SK-N-SH (cell line): ENCODE measurements around the gene UGT1A10. TPM values are rescaled to one million over a fixed set of nuclear protein-coding genes. Genes with fewer than 3 reads are reported as not detected.

Experiments
- CTCF ChIA-PET: fragments of 300-600, 350-600 bp; formaldehyde crosslinking; extraction: SDS; loops from one replicate; lab custom pipeline; 2021; lab: Yijun Ruan, JAX
- POLR2A ChIA-PET: fragments of 350-600 bp; sonication (Branson Sonifier 250); formaldehyde crosslinking; extraction: SDS; loops from one replicate; lab custom pipeline; 2020; ENCODE audit warnings: antibody characterized with exemption, inconsistent platforms; lab: Yijun Ruan, JAX
- DNase-seq: peaks from one replicate; pipeline ENCODE4 v3.0.0; 2012
- H2AFZ ChIP-seq: fragments of 200-600 bp; sonication (generic); 2 replicates; pipeline ENCODE4 v1.8.1; 2016; ENCODE audit warnings: antibody characterized with exemption, mild to moderate bottlenecking, low read depth
- H3F3A ChIP-seq: fragments of 200-600 bp; sonication (generic); replicated peaks from 2 replicates; pipeline ENCODE3; 2016; ENCODE audit warnings: antibody characterized with exemption, mild to moderate bottlenecking; ENCODE audit not compliant: insufficient read depth
- H3K27ac ChIP-seq, 2 experiments: fragments of 200-500 bp in 1 of 2; fragments of 200-600 bp in 1 of 2; sonication (Bioruptor generic) in 1 of 2; sonication (generic), shearing (Covaris generic) in 1 of 2; 2 replicates each; pipeline versions ENCODE4 v1.5.1 to v1.6.1; 2014 to 2016; ENCODE audit warnings: low read depth in 2 of 2, inconsistent platforms in 1 of 2, low read length in 1 of 2, mild to moderate bottlenecking in 1 of 2, mixed read lengths in 1 of 2
- H3K27me3 ChIP-seq: fragments of 200-600 bp; sonication (generic), shearing (Covaris generic); 2 replicates; pipeline ENCODE4 v1.6.1; 2016; ENCODE audit warnings: mixed run types; ENCODE audit not compliant: insufficient read depth
- H3K36me3 ChIP-seq, 2 experiments: fragments of 200-500 bp in 1 of 2; fragments of 200-600 bp in 1 of 2; sonication (Bioruptor generic) in 1 of 2; sonication (generic) in 1 of 2; replicated peaks in 1 of 2; 2 replicates each; pipeline versions ENCODE3 to v1.5.1; 2014 to 2016; ENCODE audit warnings: low read length in 1 of 2, mild to moderate bottlenecking in 1 of 2; ENCODE audit not compliant: insufficient read depth in 2 of 2, control insufficient read depth in 1 of 2
- H3K4me1 ChIP-seq, 2 experiments: fragments of 200-500 bp in 1 of 2; fragments of 200-600 bp in 1 of 2; sonication (Bioruptor generic) in 1 of 2; sonication (generic), shearing (Covaris generic) in 1 of 2; 2 replicates each; pipeline versions ENCODE4 v1.5.1 to v1.6.1; 2014 to 2016; ENCODE audit warnings: low read depth in 1 of 2, low read length in 1 of 2, mixed run types in 1 of 2; ENCODE audit not compliant: insufficient read depth in 2 of 2, control insufficient read depth in 1 of 2
- H3K4me2 ChIP-seq: fragments of 200-600 bp; sonication (generic), shearing (Covaris generic); 2 replicates; pipeline ENCODE4 v1.6.1; 2017; ENCODE audit warnings: mixed run types
- H3K4me3 ChIP-seq, 2 experiments: fragments of 200-500 bp in 1 of 2; fragments of 200-600 bp in 1 of 2; sonication (Bioruptor generic) in 1 of 2; sonication (generic), shearing (Covaris generic) in 1 of 2; 2 replicates each; pipeline versions ENCODE4 v1.5.1 to v1.8.1; 2014 to 2016; ENCODE audit warnings: low read depth in 2 of 2, inconsistent platforms in 1 of 2, low read length in 1 of 2, mild to moderate bottlenecking in 1 of 2, mixed read lengths in 1 of 2, moderate library complexity in 1 of 2
- H3K79me2 ChIP-seq: fragments of 200-600 bp; sonication (generic); 2 replicates; pipeline ENCODE4 v1.8.1; 2017; ENCODE audit warnings: mild to moderate bottlenecking; ENCODE audit not compliant: insufficient read depth
- H3K9ac ChIP-seq: fragments of 200-600 bp; sonication (generic); 2 replicates; pipeline ENCODE4 v1.6.1; 2017; ENCODE audit warnings: mixed run types
- H3K9me2 ChIP-seq: fragments of 200-600 bp; sonication (generic); 2 replicates; pipeline ENCODE4 v1.6.1; 2017; ENCODE audit warnings: mixed run types
- H3K9me3 ChIP-seq: fragments of 200-600 bp; sonication (generic); 2 replicates; pipeline ENCODE4 v1.6.1; 2017; ENCODE audit warnings: mixed run types, mild to moderate bottlenecking, moderate library complexity
- H4K20me1 ChIP-seq: fragments of 200-600 bp; sonication (generic); 2 replicates; pipeline ENCODE4 v1.6.1; 2017; ENCODE audit warnings: mild to moderate bottlenecking, mixed run types; ENCODE audit not compliant: insufficient read depth
- CTCF ChIP-seq: fragments of 200-600 bp; sonication (generic); IDR thresholded peaks from 2 replicates; pipeline ENCODE4 v1.6.1; 2017; ENCODE audit warnings: antibody characterized with exemption, mild to moderate bottlenecking, moderate library complexity
- EP300 ChIP-seq, 2 experiments: IDR thresholded peaks; 2 replicates each; pipeline versions ENCODE4 v1.4.0 to v1.6.1; 2012; ENCODE audit warnings: borderline replicate concordance in 1 of 2, low read depth in 1 of 2, low read length in 1 of 2
- FOSL2 ChIP-seq: IDR thresholded peaks from 2 replicates; pipeline ENCODE4 v1.4.0; 2012; ENCODE audit warnings: low read depth, mild to moderate bottlenecking, moderate library complexity, borderline replicate concordance
- FOXJ3 ChIP-seq: sonication (generic); formaldehyde crosslinking; IDR thresholded peaks from 2 replicates; pipeline ENCODE4 v1.5.1; 2020; ENCODE audit warnings: mild to moderate bottlenecking, missing genetic modification reagents
- IRF3 ChIP-seq: fragments of 150-350 bp; IDR thresholded peaks from 2 replicates; pipeline ENCODE4 v1.6.1; 2016; ENCODE audit warnings: mild to moderate bottlenecking, low read depth, low read length
- JUND ChIP-seq: IDR thresholded peaks from 2 replicates; pipeline ENCODE4 v1.4.0; 2012
- MAX ChIP-seq: IDR thresholded peaks from 2 replicates; pipeline ENCODE4 v1.4.0; 2012; ENCODE audit warnings: low read depth
- RCOR1 ChIP-seq: fragments of 150-350 bp; IDR thresholded peaks from 2 replicates; pipeline ENCODE4 v1.6.1; 2017; ENCODE audit warnings: antibody characterized with exemption, low read length
- REST ChIP-seq: IDR thresholded peaks from 2 replicates; pipeline ENCODE4 v1.6.1; 2012; ENCODE audit warnings: mild to moderate bottlenecking, low read depth, low read length, moderate library complexity
- SMC3 ChIP-seq: IDR thresholded peaks from 2 replicates; pipeline ENCODE4 v1.6.1; 2012; ENCODE audit warnings: low read depth, low read length, improper control_type of control experiment
- TEAD4 ChIP-seq: IDR thresholded peaks from 2 replicates; pipeline ENCODE4 v1.4.0; 2012; ENCODE audit warnings: mild to moderate bottlenecking, borderline replicate concordance; ENCODE audit not compliant: insufficient read depth
- USF1 ChIP-seq: IDR thresholded peaks from 2 replicates; pipeline ENCODE4 v1.4.0; 2012; ENCODE audit warnings: low read depth, borderline replicate concordance
- USF2 ChIP-seq: fragments of 150-350 bp; IDR thresholded peaks from 2 replicates; pipeline ENCODE4 v1.6.1; 2017; ENCODE audit warnings: antibody characterized with exemption, low read length, low read depth, borderline replicate concordance
- YY1 ChIP-seq: IDR thresholded peaks from 2 replicates; pipeline ENCODE4 v1.4.0; 2012; ENCODE audit warnings: low read depth, mild to moderate bottlenecking
- WGBS: methylation state at CpG from one replicate; pipeline ENCODE4 v1.1.6; 2017; ENCODE audit warnings: low lambda C conversion rate; 5-methylcytosine and 5-hydroxymethylcytosine counted together
- polyA plus RNA-seq, 3 experiments: library from polyadenylated mRNA; depleted of rRNA; stranded (reverse); fragments of >200 nt; gene quantifications; 2 replicates each; pipeline ENCODE4 v1.2.3, GENCODE V29; 2012

UGT1A10 gene
- polyA plus RNA-seq, 1 of the 3 experiments (the other 2 are of a cell fraction), result not detected

- H3K27me3 ChIP-seq, result no peaks in the 10 kb centered on the region
- H3F3A ChIP-seq, result no peaks in the 10 kb centered on the region
- no peak overlapping the region for H3K4me2 ChIP-seq
- DNase-seq, result no peak
- ChIA-PET POLR2A (no interaction called here), CTCF (no interaction called here)
- 51% methylated on average over 5 of the region's 5 CpGs for WGBS
- no peaks in the 10 kb centered on the region for H3K9me3 ChIP-seq
- no peaks in the 10 kb centered on the region for H3K9me2 ChIP-seq
- TF ChIP-seq FOSL2 (no peak), EP300 (IDR thresholded peaks at IDR 0.05; ENCODE audit: borderline replicate concordance in 1 of 2, low read depth in 1 of 2, low read length in 1 of 2) (no peak), RCOR1 (no peak), CTCF (no peak), YY1 (no peak), USF1 (no peak), FOXJ3 (CRISPR knock-in tag) (no peak), SMC3 (no peak), REST (no peak), JUND (no peak), MAX (no peak)
- no peak overlapping the region for H3K4me3 ChIP-seq
- H3K4me1 ChIP-seq, result no peaks in the 10 kb centered on the region
- H3K36me3 ChIP-seq, result no peaks in the 10 kb centered on the region
- H3K9ac ChIP-seq, result no peak overlapping the region
- no peak overlapping the region for H3K27ac ChIP-seq
- H4K20me1 ChIP-seq, result no peaks in the 10 kb centered on the region
- no peak overlapping the region for H2AFZ ChIP-seq
- H3K79me2 ChIP-seq, result no peaks in the 10 kb centered on the region
Measured at GRCh38 chr2:233638836-233639235, 2.6 kb downstream of the UGT1A10 start.

- Histone ChIP-seq H4K20me1 (no peaks in the 10 kb centered on the region), H3K36me3 (no peaks in the 10 kb centered on the region), H3K9me3 (no peaks in the 10 kb centered on the region), H3K9me2 (no peaks in the 10 kb centered on the region), H3K4me2 (no peak overlapping the region), H3K4me1 (no peaks in the 10 kb centered on the region), H3K9ac (no peak overlapping the region), H3K27me3 (no peaks in the 10 kb centered on the region), H3F3A (no peaks in the 10 kb centered on the region), H3K4me3 (no peak overlapping the region), H3K27ac (no peak overlapping the region), H3K79me2 (no peaks in the 10 kb centered on the region), H2AFZ (no peak overlapping the region)
- ChIA-PET POLR2A (no interaction called here), CTCF (no interaction called here)
- DNase-seq, result no peak
- TF ChIP-seq USF2 (no peak), RCOR1 (no peak), IRF3 (no peak), TEAD4 (no peak), CTCF (no peak)
Measured at GRCh38 chr2:233639860-233640259, 3.6 kb downstream of the UGT1A10 start.
